Measurements from ENCODE around the gene TMC5. TPM values are rescaled to one million over a fixed set of nuclear protein-coding genes. Genes with fewer than 3 reads are reported as not detected.
A peak's percentile ranks its signal among the peaks of the same experiment; 100 is the strongest.

TMC5 gene
- polyA plus RNA-seq, 1 experiment, result not detected

GRCh38 chr16:19499481-19499880, 81.8 kb downstream of the TMC5 start:
- Histone ChIP-seq H3K4me3 (ENCODE audit: low read depth, low read length) (no peak overlapping the region), H3K27ac (ENCODE audit: low read depth, low read length) (no peak overlapping the region), H3K9me3 (ENCODE audit: control insufficient read depth, insufficient read depth, low read length) (no peaks in the 10 kb centered on the region), H3K27me3 (ENCODE audit: control insufficient read depth, insufficient read depth, low read length) (no peaks in the 10 kb centered on the region)
- no peak for DNase-seq (ENCODE audit: low read depth, low spot score)
- CTCF ChIA-PET, result no interaction called here
- POLR2A ChIA-PET, result no interaction called here
- TF ChIP-seq, protein P1, sequence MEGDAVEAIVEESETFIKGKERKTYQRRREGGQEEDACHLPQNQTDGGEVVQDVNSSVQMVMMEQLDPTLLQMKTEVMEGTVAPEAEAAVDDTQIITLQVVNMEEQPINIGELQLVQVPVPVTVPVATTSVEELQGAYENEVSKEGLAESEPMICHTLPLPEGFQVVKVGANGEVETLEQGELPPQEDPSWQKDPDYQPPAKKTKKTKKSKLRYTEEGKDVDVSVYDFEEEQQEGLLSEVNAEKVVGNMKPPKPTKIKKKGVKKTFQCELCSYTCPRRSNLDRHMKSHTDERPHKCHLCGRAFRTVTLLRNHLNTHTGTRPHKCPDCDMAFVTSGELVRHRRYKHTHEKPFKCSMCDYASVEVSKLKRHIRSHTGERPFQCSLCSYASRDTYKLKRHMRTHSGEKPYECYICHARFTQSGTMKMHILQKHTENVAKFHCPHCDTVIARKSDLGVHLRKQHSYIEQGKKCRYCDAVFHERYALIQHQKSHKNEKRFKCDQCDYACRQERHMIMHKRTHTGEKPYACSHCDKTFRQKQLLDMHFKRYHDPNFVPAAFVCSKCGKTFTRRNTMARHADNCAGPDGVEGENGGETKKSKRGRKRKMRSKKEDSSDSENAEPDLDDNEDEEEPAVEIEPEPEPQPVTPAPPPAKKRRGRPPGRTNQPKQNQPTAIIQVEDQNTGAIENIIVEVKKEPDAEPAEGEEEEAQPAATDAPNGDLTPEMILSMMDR (IDR thresholded peaks at IDR 0.05; ENCODE audit: low read depth, low read length), result no peak

GRCh38 chr16:19502395-19503131, 84.9 kb downstream of the TMC5 start:
- ChIA-PET CTCF (interaction anchor here (0.6 to 4.8 kb wide), 35 partner anchors 8 to 701 kb away, joined by 3 to 70 read pairs (median 4); partner anchors contain the start of genes ARL6IP1, CCP110, GDE1 and TMC7), POLR2A (no interaction called here)
- H3K9me3 ChIP-seq (ENCODE audit: control insufficient read depth, insufficient read depth, low read length), result no peaks in the 10 kb centered on the region
- DNase-seq (ENCODE audit: low read depth, low spot score), result no peak
- no peaks in the 10 kb centered on the region for H3K27me3 ChIP-seq (ENCODE audit: control insufficient read depth, insufficient read depth, low read length)
- no peak overlapping the region for H3K4me3 ChIP-seq (ENCODE audit: low read depth, low read length)
- H3K27ac ChIP-seq (ENCODE audit: low read depth, low read length), result no peak overlapping the region
- TF ChIP-seq, protein P1 (IDR thresholded peaks at IDR 0.05; ENCODE audit: low read depth, low read length), result peak; percentile 86

DNA sequence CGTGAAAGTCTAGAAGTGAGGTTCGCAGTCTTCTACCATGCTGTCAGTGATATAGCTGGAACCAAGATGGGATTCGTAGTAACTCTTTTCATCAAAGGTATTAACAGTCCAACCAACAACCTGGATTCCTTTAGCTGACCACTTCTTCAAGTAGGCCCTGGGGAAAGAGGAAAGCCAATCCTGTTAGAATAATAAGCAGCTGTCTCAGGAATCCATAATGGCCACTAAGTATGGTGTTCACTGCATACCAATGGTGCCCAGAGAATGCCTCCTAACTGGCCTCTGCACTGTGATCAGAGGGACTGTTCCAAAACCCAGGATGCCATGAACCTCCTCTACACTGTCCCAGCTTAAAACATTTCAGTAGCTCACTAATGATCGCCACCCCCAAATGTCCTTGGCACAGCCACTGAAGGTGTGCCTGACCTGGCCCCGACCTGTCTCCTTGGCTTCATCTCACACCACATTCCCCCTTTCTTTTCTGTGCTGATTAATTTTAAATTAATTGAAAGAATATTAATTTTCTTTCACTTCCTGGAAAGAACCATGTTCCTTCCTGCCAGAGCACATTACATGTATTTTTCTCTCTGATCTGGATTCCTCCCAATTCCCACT, 85.9 kb downstream of the TMC5 start:
- DNase-seq (ENCODE audit: low read depth, low spot score), result no peak
- H3K4me3 ChIP-seq (ENCODE audit: low read depth, low read length), result no peak overlapping the region
- CTCF ChIA-PET, result interaction anchor here (0.5 to 4.8 kb wide), 20 partner anchors 9 to 702 kb away, joined by 3 to 70 read pairs (median 8); partner anchors contain the start of genes ARL6IP1, CCP110, GDE1 and TMC7
- POLR2A ChIA-PET, result no interaction called here
- no peaks in the 10 kb centered on the region for H3K27me3 ChIP-seq (ENCODE audit: control insufficient read depth, insufficient read depth, low read length)
- TF ChIP-seq, protein P1 (IDR thresholded peaks at IDR 0.05; ENCODE audit: low read depth, low read length), result no peak
- H3K9me3 ChIP-seq (ENCODE audit: control insufficient read depth, insufficient read depth, low read length), result no peaks in the 10 kb centered on the region
- peak overlapping the region; percentile 11 for H3K27ac ChIP-seq (ENCODE audit: low read depth, low read length)

DNA sequence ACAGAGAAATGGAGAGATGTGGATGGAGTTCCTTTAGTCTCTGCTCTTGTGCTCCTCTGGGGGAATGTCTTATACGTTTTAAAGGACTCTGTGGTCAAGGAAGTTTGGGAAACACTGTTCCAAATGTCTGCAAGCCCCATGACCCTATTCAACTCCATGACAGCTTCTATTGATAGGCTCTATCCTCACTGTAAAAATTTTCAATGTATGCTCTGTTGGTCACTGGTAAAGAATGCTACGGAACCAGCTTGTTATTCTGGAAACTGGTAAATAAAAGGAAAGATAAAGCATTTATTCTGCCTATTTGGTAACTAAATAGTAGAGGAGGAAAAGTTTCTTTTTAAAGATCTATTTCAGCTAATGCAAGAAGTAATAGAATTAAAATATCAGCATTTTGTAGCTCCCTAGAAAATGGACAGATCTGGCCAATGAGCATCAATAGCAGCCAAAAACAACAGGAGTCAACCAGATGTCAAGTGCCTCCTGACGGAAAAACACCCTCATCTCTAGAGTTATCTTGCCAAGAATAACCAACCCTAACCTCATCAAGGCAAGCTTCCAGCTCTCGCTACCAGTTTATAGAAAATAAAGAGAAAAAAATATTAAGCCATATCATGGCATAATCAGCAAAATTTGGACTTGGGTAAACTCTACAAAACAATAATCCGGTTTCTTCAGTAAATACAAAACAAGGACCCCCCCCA, 88.1 kb downstream of the TMC5 start:
- H3K9me3 ChIP-seq (ENCODE audit: control insufficient read depth, insufficient read depth, low read length), result no peaks in the 10 kb centered on the region
- ChIA-PET CTCF (interaction anchor here (1.5 kb wide), 1 partner anchor 117 kb away, joined by 6 read pairs; no protein-coding TSS in a partner anchor), POLR2A (no interaction called here)
- no peaks in the 10 kb centered on the region for H3K27me3 ChIP-seq (ENCODE audit: control insufficient read depth, insufficient read depth, low read length)
- TF ChIP-seq, protein P1 (IDR thresholded peaks at IDR 0.05; ENCODE audit: low read depth, low read length), result no peak
- DNase-seq (ENCODE audit: low read depth, low spot score), result no peak
- H3K4me3 ChIP-seq (ENCODE audit: low read depth, low read length), result no peak overlapping the region
- no peak overlapping the region for H3K27ac ChIP-seq (ENCODE audit: low read depth, low read length)

All from AG04450 (cell line).